HG02571 (cell line): ENCODE measurements around the gene GPHN.

Source experiments
- ATAC-seq: cut with Tn5 transposase; IDR thresholded peaks from one replicate; pipeline ENCODE4 v1.9.1; 2021; ENCODE audit warnings: mild to moderate bottlenecking, moderate library complexity; ENCODE audit not compliant: unreplicated experiment

The GPHN gene

DNA sequence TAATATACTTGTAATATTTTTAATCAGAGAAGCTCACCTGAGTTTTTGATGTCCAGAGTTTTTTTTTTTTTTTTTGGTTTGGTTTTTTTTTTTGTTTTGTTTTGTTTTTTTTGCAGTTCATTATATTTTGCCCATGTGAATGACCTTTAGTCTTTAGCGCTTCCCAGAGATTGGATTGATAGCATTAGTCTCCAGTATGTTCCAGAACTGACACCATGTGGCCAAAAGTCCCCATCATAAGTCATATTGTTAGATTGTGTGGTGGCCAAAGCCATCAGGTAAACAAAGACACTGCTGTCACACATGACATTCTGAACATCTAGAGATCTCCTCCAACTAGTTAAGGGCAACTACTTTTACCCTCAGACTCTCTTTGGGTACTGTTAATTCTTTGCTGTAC is 408.5 kb downstream of the GPHN start:
- no peak for ATAC-seq

- no peak for ATAC-seq
These were observed 410.6 kb downstream of the GPHN start for GRCh38 chr14:66918527-66918926.

DNA sequence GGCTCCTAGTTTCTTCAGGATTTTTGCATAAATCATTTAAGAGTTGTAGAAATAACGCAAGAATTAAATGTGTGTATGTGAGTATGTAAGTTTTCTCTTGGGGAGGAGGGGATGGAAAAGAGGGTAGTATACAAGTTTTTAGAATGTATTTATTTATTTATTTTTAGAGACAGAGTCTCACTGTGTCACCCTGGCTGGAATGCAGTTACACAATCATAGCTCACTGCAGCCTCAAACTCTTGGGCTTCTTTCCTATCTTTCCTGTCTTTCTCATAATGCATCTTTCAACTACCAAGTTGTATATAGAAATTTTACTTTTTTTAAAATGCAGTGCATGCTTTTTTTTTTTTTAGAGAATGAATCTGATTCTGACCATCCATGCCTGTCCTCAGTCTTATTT is 412.2 kb downstream of the GPHN start:
- ATAC-seq = no peak

GRCh38 chr14:66923251-66923650 is 415.3 kb downstream of the GPHN start:
- no peak for ATAC-seq

GRCh38 chr14:66939409-66939808 is 431.5 kb downstream of the GPHN start:
- no peak for ATAC-seq

- no peak for ATAC-seq
These were observed 436.9 kb downstream of the GPHN start for GRCh38 chr14:66944872-66945271.

DNA sequence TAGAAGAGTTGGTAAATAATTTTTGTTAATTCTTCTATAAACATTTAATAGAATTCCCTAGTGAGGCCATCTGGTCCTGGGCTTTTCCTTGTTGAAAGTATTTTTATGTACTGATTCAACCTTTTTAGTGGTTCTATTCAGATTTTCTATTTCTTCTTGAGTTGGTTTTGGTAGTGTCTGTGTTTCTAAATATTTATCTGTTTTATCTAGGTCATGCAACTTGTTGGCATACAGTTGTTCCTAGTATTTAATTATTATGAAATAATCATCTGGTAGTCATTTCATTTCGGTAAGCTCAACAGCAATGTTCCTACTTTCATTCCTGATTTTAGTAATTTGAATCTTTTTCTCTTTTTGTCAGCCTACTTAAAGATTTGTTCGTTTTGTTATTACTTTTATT is 447.2 kb downstream of the GPHN start:
- no peak for ATAC-seq

- ATAC-seq = no peak
These were observed 451.6 kb downstream of the GPHN start for GRCh38 chr14:66959437-66960050.

- no peak for ATAC-seq
These were observed 457.9 kb downstream of the GPHN start for GRCh38 chr14:66965831-66966230.

DNA sequence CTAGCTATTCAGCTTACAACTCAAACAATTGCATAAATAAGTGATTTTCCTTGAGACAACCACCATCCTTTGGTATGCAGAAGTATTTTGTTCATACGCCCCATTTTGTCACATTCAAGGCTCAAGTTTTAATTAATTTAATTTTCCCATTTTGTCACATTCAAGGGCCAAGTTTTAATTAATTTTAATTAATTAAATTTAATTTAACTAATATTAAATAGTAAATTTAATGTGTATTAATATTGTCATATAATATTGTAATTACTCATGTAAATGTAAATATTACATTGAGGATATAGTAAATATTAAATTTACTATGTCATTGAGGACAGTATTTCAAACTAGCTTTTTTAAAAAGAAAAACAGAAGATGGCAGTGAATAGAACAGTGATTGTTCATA is 464.5 kb downstream of the GPHN start:
- no peak for ATAC-seq

- ATAC-seq = no peak
These were observed 466.6 kb downstream of the GPHN start for GRCh38 chr14:66974397-66975025.

DNA sequence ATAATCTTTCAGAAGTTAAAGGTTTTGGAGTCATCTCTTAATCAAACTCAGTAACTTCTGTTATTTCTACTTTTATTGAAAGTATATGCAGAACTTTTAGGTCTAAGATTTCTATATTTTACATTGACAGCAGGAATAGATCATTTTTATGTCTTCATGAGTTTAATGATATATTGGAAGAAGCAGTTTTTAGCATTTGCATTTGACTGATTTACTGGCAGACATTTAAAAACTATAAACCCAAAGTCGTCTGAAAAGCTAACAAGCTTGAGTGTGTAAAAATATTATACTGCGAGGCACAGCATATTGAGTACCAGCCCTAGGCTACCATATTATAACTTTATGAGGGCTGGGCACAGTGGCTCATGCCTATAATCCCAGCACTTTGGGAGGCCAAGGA is 467.3 kb downstream of the GPHN start:
- ATAC-seq = no peak

DNA sequence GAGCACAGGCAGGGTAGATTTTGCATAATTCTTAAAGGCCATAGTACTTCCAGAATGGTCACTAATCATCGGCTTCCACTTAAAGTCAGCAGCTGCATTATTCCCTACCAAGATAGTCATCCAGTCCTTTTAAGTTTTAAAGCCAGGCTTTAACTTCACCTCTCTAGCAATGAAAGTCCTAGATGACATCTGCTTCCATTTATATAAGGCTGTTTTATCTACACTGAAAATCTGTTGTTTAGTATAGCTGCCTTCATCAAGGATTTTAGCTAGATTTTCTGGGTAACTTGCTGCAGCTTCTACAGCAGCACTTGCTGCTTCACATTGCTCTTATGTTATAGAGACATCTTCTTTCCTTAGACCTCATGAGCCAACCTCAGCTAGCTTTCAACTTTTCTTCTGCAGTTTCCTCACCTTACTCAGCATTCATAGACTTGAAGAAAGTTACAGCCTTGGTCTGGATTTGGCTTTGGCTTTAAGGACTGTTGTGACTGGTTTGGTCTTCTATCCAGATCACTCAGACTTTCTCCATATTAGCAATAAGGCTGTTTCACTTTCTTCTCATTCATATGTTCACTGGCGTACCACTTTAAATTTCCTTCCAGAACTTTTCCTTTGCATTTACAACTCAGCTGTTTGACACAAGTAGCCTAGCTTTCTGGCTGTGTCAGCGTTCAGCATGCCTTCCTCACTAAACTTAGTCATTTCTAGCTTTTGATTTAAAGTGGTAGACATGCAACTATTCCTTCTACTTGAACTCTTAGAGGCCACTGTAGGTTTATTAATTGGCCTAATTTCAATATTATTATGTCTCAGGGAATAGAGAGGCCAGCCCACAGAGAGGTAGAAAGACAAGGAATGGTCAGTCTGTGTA is 471.4 kb downstream of the GPHN start:
- no peak for ATAC-seq

DNA sequence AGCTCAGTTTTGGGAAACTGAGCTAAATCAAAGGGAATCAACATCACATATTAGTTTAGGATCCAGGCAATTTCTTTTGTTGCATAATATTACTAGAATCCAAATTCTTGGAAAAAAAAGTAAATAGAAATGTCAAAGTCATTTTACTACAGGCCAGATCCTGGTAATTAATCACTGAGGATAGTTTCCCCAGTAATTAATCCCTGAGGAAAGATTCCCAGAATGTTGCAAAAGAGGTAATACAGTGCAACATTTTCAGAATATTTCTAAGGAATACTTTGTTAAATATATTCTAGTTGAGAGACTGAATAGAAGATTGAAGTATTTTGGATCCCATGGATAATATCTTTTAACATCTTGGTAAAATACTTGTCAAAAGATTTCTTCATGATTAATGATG is 474.3 kb downstream of the GPHN start:
- ATAC-seq = no peak

DNA sequence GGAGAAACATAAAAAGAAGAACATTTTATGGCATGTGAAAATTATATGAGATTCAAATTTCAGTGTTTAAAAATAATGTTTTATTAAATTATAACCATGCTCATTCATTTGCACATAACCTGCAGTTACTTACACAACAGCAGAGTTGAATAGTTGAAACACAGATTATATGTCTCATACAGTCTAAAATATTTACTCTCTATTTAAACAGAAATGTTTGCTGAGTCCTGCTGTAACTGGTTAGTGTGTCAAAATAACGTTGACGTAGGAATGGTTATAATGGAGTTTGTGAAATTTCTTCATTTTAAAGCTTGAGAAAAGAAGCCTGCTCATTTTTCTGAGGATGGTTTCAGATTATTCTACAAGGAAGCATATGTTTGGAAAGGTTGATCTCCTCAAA is 484.8 kb downstream of the GPHN start:
- ATAC-seq = no peak

- no peak for ATAC-seq
These were observed 485.6 kb downstream of the GPHN start for GRCh38 chr14:66993512-66993911.

DNA sequence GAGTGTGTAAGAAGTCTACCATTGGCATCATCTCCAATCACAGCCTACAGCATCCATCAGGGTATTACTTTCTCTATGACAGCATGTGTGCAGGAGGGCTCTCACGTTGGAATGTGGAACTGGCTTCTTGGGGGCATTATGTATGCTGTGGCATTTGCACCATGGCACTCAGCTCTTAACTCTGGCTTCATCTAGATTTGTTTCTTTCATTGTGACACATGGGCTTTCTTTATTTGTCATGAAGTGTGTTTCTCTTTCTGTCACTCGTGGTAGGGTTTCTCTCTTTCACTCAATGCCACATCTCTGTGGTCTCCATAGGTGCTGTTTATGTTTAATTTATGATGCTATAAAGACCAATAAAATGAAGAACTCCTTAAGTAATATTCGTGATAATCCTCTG is 490.1 kb downstream of the GPHN start:
- ATAC-seq = no peak

- no peak for ATAC-seq
These were observed 492.0 kb downstream of the GPHN start for GRCh38 chr14:66999978-67000377.

DNA sequence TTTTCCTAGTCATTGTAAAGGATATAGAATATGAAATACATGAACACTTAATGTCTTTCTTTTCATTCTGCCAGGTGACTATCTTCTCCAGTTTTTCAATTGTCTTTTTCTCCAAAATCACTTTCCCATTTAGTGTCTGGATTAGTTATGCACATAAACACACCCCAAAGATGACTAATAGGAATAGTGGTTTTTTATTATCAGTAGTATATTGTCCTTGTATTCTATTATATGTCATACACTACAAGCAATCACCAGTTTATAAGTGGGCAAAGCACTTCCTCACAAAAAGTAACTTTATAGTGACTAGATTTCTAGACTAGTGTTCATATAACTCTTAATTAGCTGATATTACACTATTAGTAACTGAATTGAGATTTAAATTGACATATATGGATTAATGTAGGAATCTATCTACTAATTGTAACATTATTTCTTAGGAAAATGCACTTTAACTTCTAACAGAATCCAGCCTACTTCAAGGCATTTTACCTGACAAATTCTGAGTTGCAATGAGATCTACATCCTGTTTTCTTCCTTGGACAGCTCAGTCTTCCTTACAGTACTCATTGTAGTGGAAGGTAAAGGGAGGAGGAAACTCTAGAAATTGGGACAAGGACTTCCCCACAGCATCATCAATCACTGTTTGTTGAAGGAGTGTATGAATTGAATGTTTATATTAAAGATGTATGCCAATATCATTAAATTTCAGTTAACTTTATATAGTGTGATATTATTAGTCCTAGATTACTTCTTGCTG is 495.2 kb downstream of the GPHN start:
- ATAC-seq = no peak

- no peak for ATAC-seq
These were observed 496.6 kb downstream of the GPHN start for GRCh38 chr14:67004521-67004920.

- ATAC-seq = no peak
These were observed 502.7 kb downstream of the GPHN start for GRCh38 chr14:67010602-67011001.
